Activated CD4-positive, alpha-beta T cell treated with anti-CD3 and anti-CD28 coated beads, Interleukin-2, Interleukin-4, amounts not matched to agents 100 ng/mL and 50 ng/mL, durations not matched to agents 16 hours and 8 hours (primary cell): ENCODE data around the gene CYBB.
A peak's percentile ranks its signal among the peaks of the same experiment; 100 is the strongest.

Experiments
- DNase-seq: peaks from one replicate; pipeline ENCODE4 v3.0.0-alpha.2; 2020; ENCODE audit warnings: low spot score

CYBB gene

DNA sequence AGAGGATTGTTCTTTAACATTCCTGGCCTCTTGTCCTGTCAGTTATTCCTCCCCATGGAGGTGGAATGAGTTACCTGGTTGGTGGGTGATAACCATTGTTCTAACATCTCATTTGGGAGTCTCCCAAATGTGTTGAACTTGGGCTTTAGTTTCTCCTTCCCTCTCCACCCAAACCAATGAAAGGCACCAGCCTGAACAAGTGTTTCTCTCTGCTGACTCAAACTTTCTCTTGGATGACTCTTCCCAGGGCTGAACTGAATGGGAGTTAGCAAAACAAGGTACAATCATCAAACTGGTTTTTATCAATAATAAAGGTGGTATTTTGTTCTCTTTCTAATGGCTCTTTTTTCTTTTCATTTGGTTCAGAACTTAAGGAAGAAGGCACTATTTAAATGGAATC lies 64.8 kb downstream of the CYBB start:
- no peak for DNase-seq

DNA sequence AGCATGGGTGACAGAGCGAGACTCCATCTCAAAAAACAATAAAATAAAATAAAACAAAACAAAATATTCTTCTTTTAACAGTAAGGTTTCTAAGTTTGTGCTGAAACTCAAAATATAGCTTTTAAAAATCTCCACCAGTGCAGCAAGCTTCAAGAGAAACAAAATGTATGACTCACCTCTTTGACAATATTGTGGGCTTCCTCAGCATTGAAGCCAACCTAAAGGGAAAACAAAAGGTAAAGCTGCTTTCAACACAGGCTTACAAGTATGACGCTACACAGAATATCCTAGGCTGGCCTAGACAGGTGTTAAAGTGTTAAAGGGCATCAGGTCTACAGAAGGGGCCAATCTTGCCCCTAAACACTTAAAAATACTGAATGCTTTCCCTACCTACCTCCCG lies 66.3 kb downstream of the CYBB start:
- no peak for DNase-seq

DNA sequence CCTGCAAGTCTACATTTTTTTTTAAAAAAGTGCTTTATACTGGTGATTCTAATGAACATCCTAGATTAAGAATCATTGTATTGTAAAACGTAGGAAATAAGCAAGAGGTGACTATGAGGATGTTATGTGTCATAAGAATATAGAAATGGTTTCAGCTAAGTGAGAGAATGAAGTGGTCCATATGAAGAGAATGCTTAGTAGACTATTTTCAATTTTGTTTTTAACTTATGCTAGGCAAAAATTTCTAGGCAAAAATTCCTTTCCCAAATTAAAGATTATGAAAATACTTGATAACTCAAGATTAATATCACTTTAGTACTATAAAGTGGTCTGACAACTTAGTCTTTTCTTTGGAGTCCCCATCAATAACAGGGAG lies 66.7 kb downstream of the CYBB start:
- DNase-seq, result no peak

DNA sequence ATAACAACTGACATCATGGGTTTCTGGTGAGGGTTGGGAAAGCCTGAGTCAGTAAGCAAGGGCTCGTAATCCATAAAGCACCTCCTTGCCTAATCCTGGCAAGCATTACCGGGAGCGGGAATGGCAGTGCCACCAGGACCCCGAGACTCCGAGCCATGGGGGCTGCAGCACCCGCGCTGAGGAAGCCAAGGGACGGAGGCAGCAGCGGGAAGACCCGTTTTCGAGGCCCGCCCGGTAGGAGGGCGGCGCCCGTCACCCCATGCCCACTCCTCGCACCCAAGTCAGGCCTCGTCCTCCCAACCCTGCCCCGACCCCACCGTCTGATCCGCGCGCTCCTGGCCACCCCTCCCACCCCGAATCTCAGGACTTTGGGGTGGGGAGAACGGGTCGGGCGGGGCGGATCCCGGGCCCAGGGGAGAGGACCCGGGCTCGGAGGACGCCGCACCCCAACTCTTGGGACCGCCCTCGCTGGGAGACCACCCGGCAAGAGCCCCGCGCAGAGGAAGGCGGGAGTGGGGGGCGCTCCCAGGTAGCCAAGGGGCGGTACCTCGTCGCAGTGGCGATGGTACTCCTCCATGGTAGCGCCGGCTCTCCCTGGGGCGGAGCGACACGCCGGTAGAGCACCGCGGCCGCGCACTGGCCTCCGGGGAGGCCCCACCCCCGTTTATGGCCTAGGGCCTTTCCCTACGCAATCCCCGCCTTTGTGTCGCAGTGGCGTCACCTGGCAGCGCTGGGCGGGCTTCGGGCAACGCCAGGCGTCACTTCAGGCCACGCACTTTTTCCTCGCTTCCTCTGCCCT lies 67.3 kb downstream of the CYBB start, which contains the start of gene DYNLT3:
DYNLT3 (minus strand) TSS at position 638 of the 799 bp plus-strand sequence; CDS start at position 577, 61 bp downstream.
- peak; percentile 80 for DNase-seq

DNA sequence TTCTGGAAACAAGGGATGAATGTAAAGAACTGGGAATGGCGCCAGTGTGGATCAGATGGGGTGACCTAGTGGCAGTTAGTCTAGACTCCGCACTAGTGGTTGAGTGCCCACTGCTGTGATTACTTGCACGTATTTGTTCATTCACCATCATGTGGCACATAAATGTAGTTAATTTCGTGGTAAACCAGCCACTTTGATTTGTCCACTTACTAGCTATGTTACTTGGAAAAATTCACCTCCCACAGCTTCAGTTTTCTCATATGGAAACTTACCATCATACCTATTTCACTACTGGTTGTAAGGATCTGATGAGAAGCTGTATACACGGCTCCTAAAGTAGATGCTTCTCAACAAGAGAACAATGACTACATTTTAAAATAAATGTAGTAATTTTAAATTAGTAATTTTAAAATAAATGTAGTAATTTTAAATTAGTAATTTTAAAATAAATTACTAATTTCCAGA lies 67.9 kb downstream of the CYBB start:
- no peak for DNase-seq

DNA sequence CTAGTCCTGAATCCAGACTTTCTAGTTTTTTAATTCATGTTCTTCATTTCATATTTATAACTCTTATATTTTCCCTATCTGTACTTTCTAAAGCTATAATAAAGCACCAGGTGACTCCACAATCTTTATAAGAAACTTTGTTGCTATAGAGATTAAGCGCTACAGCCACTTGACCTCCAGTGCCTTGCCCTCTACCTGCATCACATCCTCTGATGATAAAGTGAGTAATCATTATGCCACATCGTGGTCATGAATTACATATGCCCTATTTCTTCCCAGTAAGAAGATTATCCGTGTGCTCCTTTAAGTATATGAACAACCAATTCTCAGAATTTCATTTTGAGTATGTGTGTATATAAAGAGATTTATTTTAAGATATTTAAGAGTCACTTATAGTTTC lies 74.3 kb downstream of the CYBB start:
- DNase-seq, result no peak

DNA sequence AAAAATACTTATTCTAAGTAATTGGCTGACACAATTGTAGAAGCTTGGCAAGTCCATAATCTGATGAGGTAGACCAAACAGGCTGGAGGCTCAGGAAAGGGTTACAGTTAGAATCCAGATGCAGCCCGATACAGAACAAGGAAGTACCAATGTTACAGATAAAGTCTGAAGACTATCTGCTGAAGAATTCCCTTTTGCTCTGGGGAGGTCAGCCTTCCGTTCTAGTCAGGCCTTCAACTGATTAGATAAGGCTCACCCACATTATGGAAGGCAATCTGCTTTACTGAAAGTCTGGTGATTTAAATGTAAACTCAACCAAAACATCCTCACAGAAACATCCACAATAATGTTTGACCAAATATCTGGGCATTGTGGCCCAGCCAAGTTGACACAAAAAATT lies 74.9 kb downstream of the CYBB start:
- DNase-seq, result no peak

DNA sequence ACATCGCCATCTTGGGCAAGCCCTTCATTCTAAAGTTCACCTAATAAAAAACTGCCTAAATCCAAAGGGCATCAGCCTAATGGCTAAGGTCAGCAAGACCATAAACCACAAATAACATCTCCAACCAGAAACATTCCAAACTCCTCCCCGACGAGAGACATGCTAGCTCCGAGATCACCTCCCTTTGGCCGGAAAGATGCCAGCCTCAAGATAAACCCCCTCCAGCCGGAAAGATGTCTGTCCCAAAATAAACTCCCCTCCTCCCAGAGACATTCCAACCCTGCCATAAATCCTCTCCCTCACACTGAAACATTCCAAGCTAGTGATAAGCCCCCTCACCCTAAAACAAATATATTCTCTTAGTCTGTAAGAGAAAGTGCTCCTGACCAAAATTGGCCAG lies 80.9 kb downstream of the CYBB start:
- no peak for DNase-seq

DNA sequence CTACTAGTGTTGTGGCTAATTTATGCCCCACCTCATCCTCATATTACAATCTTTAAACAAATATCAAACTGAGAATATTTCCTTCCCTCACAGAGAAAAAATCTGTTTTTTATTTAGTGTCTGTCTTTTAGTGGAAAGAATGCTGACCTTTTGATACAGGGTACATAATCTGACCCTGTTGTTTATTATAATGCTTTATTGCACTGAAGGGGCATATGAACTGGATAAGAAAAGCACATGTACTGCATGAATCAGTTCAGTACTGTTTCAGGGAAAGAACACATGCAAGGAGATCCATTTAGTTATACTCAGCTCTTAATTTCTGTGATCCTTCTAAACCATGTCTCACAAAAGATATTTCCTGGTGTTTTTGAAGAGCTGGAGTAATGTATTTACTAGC lies 83.0 kb downstream of the CYBB start:
- DNase-seq, result no peak
